H1 (cell line): ENCODE data around the gene RAB40C. TPM values are rescaled to one million over a fixed set of nuclear protein-coding genes. Genes with fewer than 3 reads are reported as not detected.

Experiments
- HDAC2 ChIP-seq, 2 experiments: fragments of 300-600 bp in 1 of 2; sonication (generic) in 1 of 2; IDR thresholded peaks; 2 replicates each; pipeline ENCODE4 v1.6.1; 2011 to 2012; ENCODE audit warnings: low read depth in 2 of 2, low read length in 2 of 2, mild to moderate bottlenecking in 2 of 2, moderate library complexity in 2 of 2, borderline replicate concordance in 1 of 2, inconsistent platforms in 1 of 2
- JUN ChIP-seq: IDR thresholded peaks from 2 replicates; pipeline ENCODE4 v1.6.1; 2011; ENCODE audit warnings: low read depth, mild to moderate bottlenecking, improper control_type of control experiment, low read length
- polyA plus RNA-seq, 7 experiments: library from polyadenylated mRNA; depleted of rRNA in 3 of 7; stranded (reverse) in 5 of 7; unstranded in 2 of 7; fragments of >200 nt in 5 of 7; fragments of 200-250 nt in 2 of 7; gene quantifications; 1 replicate in 5 of 7; 2 replicates in 1 of 7; 4 replicates in 1 of 7; pipeline versions ENCODE4 v1.2.1 to v1.2.3, GENCODE V29; 2011 to 2013; ENCODE audit warnings: missing spikeins in 2 of 7, mixed read lengths in 2 of 7
- total RNA-seq: library from RNA; stranded (reverse); fragmentation: NEBNext Ultra II Directional; extraction: Animal tissue kit (Norgen Biotek cat#: 25700); gene quantifications from 2 replicates; pipeline ENCODE4 v1.2.1, GENCODE V29; 2021

Gene RAB40C
- total and polyA plus RNA-seq, 2 of the 8 experiments (the other 6 are each of a cell fraction or from before 2014, with no cell fraction given): 13.9 to 15.6 TPM

GRCh38 chr16:657487-657886 is 67.6 kb downstream of the RAB40C start (continued):
- TF ChIP-seq JUN (no peak), HDAC2 (IDR thresholded peaks at IDR 0.05; ENCODE audit: borderline replicate concordance in 1 of 2, low read depth in 2 of 2, low read length in 2 of 2) (no peak)
